ENCODE results near the gene SFXN5.

The SFXN5 gene

GRCh38 chr2:72961853-72962468, 109.6 kb downstream of the SFXN5 start:
- TF ChIP-seq CEBPB (IDR thresholded peaks at IDR 0.05): no peak
- TF ChIP-seq ZBTB7A (IDR thresholded peaks at IDR 0.05; ENCODE audit: low read depth): no peak
- TF ChIP-seq USF1 (IDR thresholded peaks at IDR 0.05): no peak
- no peak for TF ChIP-seq REST (IDR thresholded peaks at IDR 0.05; ENCODE audit: low read depth)
- TF ChIP-seq, protein P1, sequence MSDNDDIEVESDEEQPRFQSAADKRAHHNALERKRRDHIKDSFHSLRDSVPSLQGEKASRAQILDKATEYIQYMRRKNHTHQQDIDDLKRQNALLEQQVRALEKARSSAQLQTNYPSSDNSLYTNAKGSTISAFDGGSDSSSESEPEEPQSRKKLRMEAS (IDR thresholded peaks at IDR 0.05): no peak
- no peak for TF ChIP-seq EP300 (IDR thresholded peaks at IDR 0.05; ENCODE audit: borderline replicate concordance)
- TF ChIP-seq EGR1 (IDR thresholded peaks at IDR 0.05): no peak
- no peak for TF ChIP-seq YY1 (IDR thresholded peaks at IDR 0.05; ENCODE audit: low read depth)
- TF ChIP-seq NFIC (IDR thresholded peaks at IDR 0.05): no peak
- no peak for TF ChIP-seq TAF1 (IDR thresholded peaks at IDR 0.05; ENCODE audit: low read depth)
- TF ChIP-seq CREB1 (IDR thresholded peaks at IDR 0.05; ENCODE audit: low read depth): no peak
- TF ChIP-seq RAD21 (IDR thresholded peaks at IDR 0.05; ENCODE audit: low read depth): no peak
- no peak for TF ChIP-seq TEAD4 (IDR thresholded peaks at IDR 0.05)
- no peak for TF ChIP-seq TCF12 (IDR thresholded peaks at IDR 0.05; ENCODE audit: low read depth)
- no peak for TF ChIP-seq FOXM1 (IDR thresholded peaks at IDR 0.05; ENCODE audit: borderline replicate concordance, low read depth)

GRCh38 chr2:72961036-72961720, 110.3 kb downstream of the SFXN5 start:
- TF ChIP-seq EP300 (IDR thresholded peaks at IDR 0.05; ENCODE audit: borderline replicate concordance) (no peak), RAD21 (IDR thresholded peaks at IDR 0.05; ENCODE audit: low read depth) (no peak), FOXM1 (IDR thresholded peaks at IDR 0.05; ENCODE audit: borderline replicate concordance, low read depth) (no peak)

GRCh38 chr2:72959995-72960981, 111.2 kb downstream of the SFXN5 start:
- TF ChIP-seq REST (IDR thresholded peaks at IDR 0.05; ENCODE audit: low read depth) (no peak), YY1 (IDR thresholded peaks at IDR 0.05; ENCODE audit: low read depth) (no peak), USF1 (IDR thresholded peaks at IDR 0.05) (no peak), TCF12 (IDR thresholded peaks at IDR 0.05; ENCODE audit: low read depth) (no peak), EGR1 (IDR thresholded peaks at IDR 0.05) (no peak), RAD21 (IDR thresholded peaks at IDR 0.05; ENCODE audit: low read depth) (no peak)

DNA sequence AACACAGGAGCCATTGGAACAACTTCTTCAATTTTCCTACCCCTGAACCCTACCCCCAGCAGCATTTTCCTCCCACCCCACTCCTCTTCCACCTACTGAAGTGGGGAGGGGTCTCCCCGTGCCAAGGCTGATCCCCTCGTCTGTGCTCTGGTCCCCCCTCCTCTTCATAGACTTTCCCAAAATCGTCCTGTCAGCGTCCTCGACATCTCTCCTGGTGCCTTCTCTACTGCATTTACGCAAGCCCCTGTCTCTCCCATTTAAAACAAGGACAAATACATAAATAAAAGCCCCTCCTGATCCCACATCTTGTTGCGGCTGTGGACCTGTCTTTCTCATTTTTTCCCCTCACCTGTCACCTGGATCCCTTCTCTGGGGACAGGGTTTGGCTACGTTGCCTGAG, 112.0 kb downstream of the SFXN5 start:
- TF ChIP-seq CREB1 (IDR thresholded peaks at IDR 0.05; ENCODE audit: low read depth) (no peak), EGR1 (IDR thresholded peaks at IDR 0.05) (no peak), TCF12 (IDR thresholded peaks at IDR 0.05; ENCODE audit: low read depth) (no peak), TAF1 (IDR thresholded peaks at IDR 0.05; ENCODE audit: low read depth) (no peak)

DNA sequence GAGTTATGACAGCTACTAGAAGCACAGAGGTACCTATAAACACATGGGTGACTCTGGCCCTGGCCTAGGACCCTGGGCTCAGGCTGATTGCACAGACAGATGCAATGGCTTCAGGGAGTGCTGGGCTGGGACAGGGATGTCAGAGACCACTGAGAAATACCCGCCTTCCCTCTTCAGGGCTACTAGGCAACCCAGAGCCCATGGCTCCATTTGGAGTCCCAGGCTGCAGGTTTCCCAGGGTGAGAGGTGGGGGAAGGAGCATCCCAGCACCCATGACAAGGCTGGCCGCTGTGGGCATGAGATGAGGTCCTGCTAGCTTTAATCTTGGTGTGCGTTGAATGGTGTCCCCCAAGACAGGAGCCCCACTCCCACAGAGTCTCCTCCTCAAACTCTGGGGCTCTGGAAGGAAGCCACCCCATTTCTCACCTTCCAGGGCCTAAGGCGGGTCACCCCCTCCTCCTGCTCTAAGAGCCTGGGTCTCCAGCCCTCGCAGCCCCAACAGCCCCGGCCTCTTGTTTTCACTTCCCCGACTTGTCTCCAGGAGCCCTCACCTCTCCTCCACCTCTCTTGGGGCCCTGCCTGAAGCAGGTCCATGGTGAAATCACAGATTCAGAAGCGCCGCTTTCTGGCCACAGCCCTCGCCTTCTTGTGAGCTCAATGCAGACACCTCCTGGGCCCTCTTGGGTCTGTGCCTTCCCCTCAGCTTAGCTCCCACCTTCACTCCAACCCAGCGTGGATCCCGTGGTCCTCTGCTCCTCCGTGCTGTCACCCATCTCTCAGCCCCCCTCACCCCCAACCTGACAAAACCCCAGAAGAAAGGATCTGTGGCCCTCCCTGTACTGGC, 112.7 kb downstream of the SFXN5 start:
- TF ChIP-seq YY1 (IDR thresholded peaks at IDR 0.05; ENCODE audit: low read depth) (no peak), NFIC (IDR thresholded peaks at IDR 0.05) (no peak), ZBTB7A (IDR thresholded peaks at IDR 0.05; ENCODE audit: low read depth) (no peak), TCF12 (IDR thresholded peaks at IDR 0.05; ENCODE audit: low read depth) (no peak), FOXM1 (IDR thresholded peaks at IDR 0.05; ENCODE audit: borderline replicate concordance, low read depth) (no peak), EGR1 (IDR thresholded peaks at IDR 0.05) (no peak), EP300 (IDR thresholded peaks at IDR 0.05; ENCODE audit: borderline replicate concordance) (no peak), USF1 (IDR thresholded peaks at IDR 0.05) (no peak), CEBPB (IDR thresholded peaks at IDR 0.05) (no peak), CREB1 (IDR thresholded peaks at IDR 0.05; ENCODE audit: low read depth) (no peak), RAD21 (IDR thresholded peaks at IDR 0.05; ENCODE audit: low read depth) (no peak), TAF1 (IDR thresholded peaks at IDR 0.05; ENCODE audit: low read depth) (no peak), TEAD4 (IDR thresholded peaks at IDR 0.05) (no peak), REST (IDR thresholded peaks at IDR 0.05; ENCODE audit: low read depth) (no peak)
- TF ChIP-seq, protein P1 (IDR thresholded peaks at IDR 0.05): no peak
